ENCODE results near the gene LHFPL6. TPM values are rescaled to one million over a fixed set of nuclear protein-coding genes. Genes with fewer than 3 reads are reported as not detected.

Gene LHFPL6
- total RNA-seq, 2 donors from 2014 or later, result 7.5 to 40.0 TPM

DNA sequence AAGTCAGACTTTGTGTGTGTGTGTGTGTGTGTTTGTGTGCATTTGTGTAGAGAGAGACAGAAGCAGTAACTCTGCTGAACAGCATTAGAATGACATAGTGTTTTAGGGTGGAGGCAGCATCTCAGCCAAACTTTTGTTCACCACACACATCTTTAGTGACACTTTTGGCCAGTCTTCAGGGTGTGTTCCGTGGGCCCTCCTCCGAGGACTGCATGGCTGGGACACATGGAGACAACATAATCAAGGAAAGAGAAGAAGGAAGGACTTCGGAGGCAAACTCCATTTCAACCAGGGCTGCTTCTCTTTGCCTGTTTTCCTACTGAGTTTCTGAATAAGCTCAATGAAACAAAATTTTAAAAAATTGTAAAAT is 205.1 kb downstream of the LHFPL6 start:
- WGBS, result 71% methylated on average over 3 of the region's 3 CpGs
- TF ChIP-seq POLR2AphosphoS5 (IDR thresholded peaks at IDR 0.05), result no peak
- no peak for TF ChIP-seq POLR2A (IDR thresholded peaks at IDR 0.05)
- no peak for TF ChIP-seq CTCF (IDR thresholded peaks at IDR 0.05)
- intact Hi-C loops (cut with DNase I), result no loop called here
- Histone ChIP-seq H3K4me3 (no peak overlapping the region), H3K4me1 (replicated peaks) (no peaks in the 10 kb centered on the region), H3K9me3 (no peaks in the 10 kb centered on the region), H3K27ac (no peak overlapping the region), H3K36me3 (no peaks in the 10 kb centered on the region), H3K27me3 (replicated peaks; ENCODE audit: insufficient read depth) (no peaks in the 10 kb centered on the region)
- DNase-seq (ENCODE audit: low spot score), result no peak

DNA sequence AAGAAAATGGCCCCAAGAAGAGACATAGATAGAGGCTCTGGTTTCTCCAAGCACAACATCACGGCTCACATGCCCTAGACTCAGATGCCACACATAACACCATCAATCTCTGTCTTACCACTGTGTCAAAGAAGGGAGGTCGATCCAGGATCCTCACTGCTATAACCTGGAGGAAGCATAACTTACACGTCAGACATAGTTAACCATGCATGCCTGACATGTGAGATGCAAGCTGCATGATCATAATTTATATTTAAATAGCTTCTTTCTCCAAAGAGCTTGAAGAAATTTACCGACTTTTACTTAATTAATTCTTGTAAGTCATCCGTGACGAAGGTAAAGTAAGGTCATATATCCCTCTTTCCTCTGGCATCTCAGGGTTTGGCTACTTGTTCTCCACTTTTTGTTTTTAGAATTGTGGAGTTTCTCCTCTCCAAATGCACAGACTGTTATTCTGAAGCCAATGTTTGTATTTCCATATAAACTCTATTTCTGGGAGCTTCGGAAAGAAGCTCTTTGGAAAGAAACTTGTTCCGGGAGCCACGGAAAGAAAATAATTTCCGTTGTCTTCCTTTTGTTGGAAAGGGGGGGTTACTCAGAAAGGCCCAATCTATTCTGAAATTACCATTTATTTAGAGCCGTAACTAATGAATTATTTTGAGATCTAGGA is 205.6 kb downstream of the LHFPL6 start:
- 65% methylated on average over 11 of the region's 11 CpGs for WGBS
- Histone ChIP-seq H3K4me3 (no peak overlapping the region), H3K4me1 (replicated peaks) (no peaks in the 10 kb centered on the region), H3K36me3 (no peaks in the 10 kb centered on the region), H3K27me3 (replicated peaks; ENCODE audit: insufficient read depth) (no peaks in the 10 kb centered on the region), H3K9me3 (no peaks in the 10 kb centered on the region), H3K27ac (no peak overlapping the region)
- no peak for DNase-seq (ENCODE audit: low spot score)
- intact Hi-C loops (cut with DNase I), result no loop called here
- TF ChIP-seq CTCF (IDR thresholded peaks at IDR 0.05) (no peak), POLR2AphosphoS5 (IDR thresholded peaks at IDR 0.05) (no peak), POLR2A (IDR thresholded peaks at IDR 0.05) (no peak)

DNA sequence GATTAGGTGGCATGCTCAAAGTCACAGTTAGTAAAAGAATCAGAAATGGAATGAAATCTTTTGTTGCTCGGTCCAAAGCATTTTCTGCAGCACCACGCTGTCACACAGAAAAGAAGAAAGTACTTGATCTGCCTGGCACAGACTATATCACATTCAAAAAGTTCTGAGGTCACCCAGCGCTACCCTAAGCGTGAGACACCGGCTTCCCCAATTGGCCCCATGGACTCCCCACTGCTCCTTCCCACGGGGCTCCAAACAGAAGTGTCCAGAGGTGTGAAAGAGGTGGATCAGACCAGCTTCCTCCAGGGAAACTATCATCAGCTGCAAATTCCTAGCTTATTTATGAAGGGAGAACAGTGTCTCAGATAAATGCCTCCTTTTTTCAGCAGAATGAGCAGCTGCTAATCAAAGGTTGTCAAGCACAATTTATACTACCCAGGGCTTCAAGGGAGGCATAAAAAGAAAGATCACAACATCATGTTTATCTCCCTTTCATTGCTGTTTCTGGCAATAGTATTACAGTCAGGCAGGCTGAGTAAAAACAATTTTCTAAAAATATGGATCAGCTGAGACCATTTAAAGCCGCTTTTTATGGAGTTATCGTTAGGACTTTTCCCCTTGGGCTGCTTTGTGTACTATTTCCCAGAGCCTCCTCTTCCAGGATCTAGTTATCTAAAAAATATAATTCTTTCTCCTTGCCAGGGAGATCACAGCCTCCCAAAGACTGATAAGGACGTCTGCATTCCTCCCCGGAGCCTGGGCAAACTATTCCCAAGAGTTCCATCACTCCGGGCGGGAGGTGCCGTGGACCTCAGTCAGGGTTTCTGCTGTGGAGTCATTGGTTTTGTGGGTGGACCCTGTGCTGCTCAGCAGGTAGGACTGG is 208.0 kb downstream of the LHFPL6 start:
- Histone ChIP-seq H3K27me3 (replicated peaks; ENCODE audit: insufficient read depth) (no peaks in the 10 kb centered on the region), H3K27ac (no peak overlapping the region), H3K9me3 (no peaks in the 10 kb centered on the region), H3K4me1 (replicated peaks) (no peaks in the 10 kb centered on the region), H3K4me3 (no peak overlapping the region), H3K36me3 (no peaks in the 10 kb centered on the region)
- TF ChIP-seq CTCF (IDR thresholded peaks at IDR 0.05), result no peak
- no peak for TF ChIP-seq POLR2AphosphoS5 (IDR thresholded peaks at IDR 0.05)
- no peak for TF ChIP-seq POLR2A (IDR thresholded peaks at IDR 0.05)
- intact Hi-C loops (cut with DNase I), result no loop called here
- WGBS, result 51% methylated on average over 13 of the region's 13 CpGs
- DNase-seq (ENCODE audit: low spot score), result no peak

GRCh38 chr13:39391761-39392160 is 211.2 kb downstream of the LHFPL6 start:
- Histone ChIP-seq H3K4me1 (replicated peaks) (no peaks in the 10 kb centered on the region), H3K27me3 (replicated peaks; ENCODE audit: insufficient read depth) (no peaks in the 10 kb centered on the region), H3K36me3 (no peaks in the 10 kb centered on the region), H3K4me3 (no peak overlapping the region), H3K27ac (no peak overlapping the region), H3K9me3 (no peaks in the 10 kb centered on the region)
- TF ChIP-seq POLR2AphosphoS5 (IDR thresholded peaks at IDR 0.05) (no peak), CTCF (IDR thresholded peaks at IDR 0.05) (no peak), POLR2A (IDR thresholded peaks at IDR 0.05) (no peak)
- DNase-seq (ENCODE audit: low spot score), result no peak
- WGBS, result 86% methylated on average over 2 of the region's 2 CpGs
- intact Hi-C loops (cut with DNase I), result no loop called here

All from prostate gland (tissue), 2 donors.